AG04450 (cell line): ENCODE data around the gene BRD4. TPM values are rescaled to one million over a fixed set of nuclear protein-coding genes. Genes with fewer than 3 reads are reported as not detected.

Experiments
- CTCF ChIA-PET: fragments of 300-600, 350-600 bp; formaldehyde crosslinking; extraction: SDS; loops from one replicate; lab custom pipeline; 2022; ENCODE audit warnings: antibody characterized with exemption, inconsistent platforms; lab: Charles Lee
- POLR2A ChIA-PET: fragments of 350-600 bp; formaldehyde crosslinking; extraction: SDS; loops from one replicate; lab custom pipeline; 2021; ENCODE audit warnings: antibody characterized with exemption, inconsistent platforms; lab: Yijun Ruan, JAX
- DNase-seq: peaks from one replicate; pipeline ENCODE4 v3.0.0-alpha.2; 2011; ENCODE audit warnings: low read depth, low spot score
- H3K27ac ChIP-seq: one replicate; pipeline ENCODE4 v1.5.1; 2012; ENCODE audit warnings: low read depth, low read length, control low read depth
- H3K27me3 ChIP-seq: one replicate; pipeline ENCODE4 v1.6.0; 2012; ENCODE audit warnings: low read length; ENCODE audit not compliant: control insufficient read depth, insufficient read depth
- H3K4me3 ChIP-seq: 2 replicates; pipeline ENCODE4 v1.5.1; 2011; ENCODE audit warnings: mild to moderate bottlenecking, low read depth, low read length, control low read depth
- H3K9me3 ChIP-seq: 2 replicates; pipeline ENCODE4 v1.5.1; 2012; ENCODE audit warnings: low read length; ENCODE audit not compliant: control insufficient read depth, insufficient read depth
- CTCF ChIP-seq: IDR thresholded peaks from 2 replicates; pipeline ENCODE4 v1.5.1; 2011; ENCODE audit warnings: low read depth, low read length, control low read depth, inconsistent platforms
- polyA plus RNA-seq: library from polyadenylated mRNA; depleted of rRNA; stranded (reverse); fragments of >200 nt; gene quantifications from 2 replicates; pipeline ENCODE4 v1.2.3, GENCODE V29; 2011

Gene BRD4
- polyA plus RNA-seq, 1 experiment, result 7.8 TPM

GRCh38 chr19:15291089-15291488, 41.2 kb downstream of the BRD4 start:
- H3K27me3 ChIP-seq, result no peaks in the 10 kb centered on the region
- no peaks in the 10 kb centered on the region for H3K9me3 ChIP-seq
- no peak for TF ChIP-seq CTCF
- DNase-seq, result no peak
- H3K27ac ChIP-seq, result no peak overlapping the region
- no peak overlapping the region for H3K4me3 ChIP-seq
- ChIA-PET POLR2A (interaction anchor here (1.5 kb wide), 1 partner anchor 25 kb away, joined by 3 read pairs; no protein-coding TSS in a partner anchor), CTCF (no interaction called here)

DNA sequence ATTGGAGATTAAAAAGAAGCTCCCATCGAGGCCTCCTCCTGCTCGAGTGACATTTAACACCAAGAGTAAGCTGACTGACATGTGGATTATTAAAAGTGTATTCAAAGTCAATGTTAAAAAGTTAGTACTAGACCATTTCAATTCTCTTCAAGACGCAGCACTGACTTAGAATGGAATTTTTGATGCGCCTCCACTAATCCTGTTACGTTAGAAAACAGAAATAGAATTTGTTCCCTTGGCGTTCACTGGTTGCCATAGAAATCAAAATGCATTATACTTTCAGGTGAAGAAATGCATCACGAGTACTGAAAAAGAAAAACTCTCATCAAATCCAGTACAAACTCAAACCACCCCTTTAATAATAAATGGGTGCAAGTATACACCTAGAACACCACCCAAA, 42.2 kb downstream of the BRD4 start:
- ChIA-PET POLR2A (no interaction called here), CTCF (no interaction called here)
- no peak for DNase-seq
- no peak for TF ChIP-seq CTCF
- no peak overlapping the region for H3K4me3 ChIP-seq
- H3K27me3 ChIP-seq, result no peaks in the 10 kb centered on the region
- no peaks in the 10 kb centered on the region for H3K9me3 ChIP-seq
- no peak overlapping the region for H3K27ac ChIP-seq

- H3K4me3 ChIP-seq, result no peak overlapping the region
- no peaks in the 10 kb centered on the region for H3K27me3 ChIP-seq
- ChIA-PET POLR2A (no interaction called here), CTCF (no interaction called here)
- DNase-seq, result no peak
- H3K27ac ChIP-seq, result no peak overlapping the region
- TF ChIP-seq CTCF, result no peak
- no peaks in the 10 kb centered on the region for H3K9me3 ChIP-seq
Measured at GRCh38 chr19:15289673-15290072, 42.7 kb downstream of the BRD4 start.

GRCh38 chr19:15288146-15288963, 44.0 kb downstream of the BRD4 start:
- DNase-seq, result no peak
- ChIA-PET POLR2A (no interaction called here), CTCF (interaction anchor here (0.5 to 1.1 kb wide), 3 partner anchors 10 to 131 kb away, joined by 3 to 4 read pairs (median 3); no protein-coding TSS in a partner anchor)
- 0 out of 2 replicates have a peak, but pooled peaks have one; percentile 4 for TF ChIP-seq CTCF
- Histone ChIP-seq H3K4me3 (no peak overlapping the region), H3K27me3 (no peaks in the 10 kb centered on the region), H3K27ac (no peak overlapping the region), H3K9me3 (no peaks in the 10 kb centered on the region)

DNA sequence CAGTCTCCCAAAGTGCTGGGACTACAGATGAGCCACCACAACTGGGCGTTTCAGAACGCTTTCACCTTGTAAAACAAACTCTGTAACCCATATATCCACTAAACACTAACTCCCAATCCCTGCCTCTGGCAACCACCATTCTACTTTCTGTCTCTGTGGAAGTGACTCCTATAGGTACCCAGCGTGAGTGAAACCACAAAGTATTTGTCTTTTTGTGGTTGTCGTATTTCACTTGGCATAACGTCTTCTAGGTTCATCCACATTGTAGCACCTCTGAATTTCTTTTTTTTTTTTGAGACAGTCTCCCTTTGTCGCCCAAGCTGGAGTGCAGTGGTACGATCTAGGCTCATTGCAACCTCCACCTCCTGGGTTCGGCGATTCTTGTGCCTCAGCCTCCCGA, 44.8 kb downstream of the BRD4 start:
- TF ChIP-seq CTCF, result no peak
- no peak for DNase-seq
- CTCF ChIA-PET, result interaction anchor here (1.1 kb wide), 1 partner anchor 132 kb away, joined by 3 read pairs; no protein-coding TSS in a partner anchor
- no peaks in the 10 kb centered on the region for H3K9me3 ChIP-seq
- POLR2A ChIA-PET, result no interaction called here
- H3K27me3 ChIP-seq, result no peaks in the 10 kb centered on the region
- no peak overlapping the region for H3K4me3 ChIP-seq
- no peak overlapping the region for H3K27ac ChIP-seq
